ENCODE data around the gene CD79B. TPM values are rescaled to one million over a fixed set of nuclear protein-coding genes. Genes with fewer than 3 reads are reported as not detected.

The CD79B gene
- total RNA-seq, 1 experiment from 2014 or later, result not detected

DNA sequence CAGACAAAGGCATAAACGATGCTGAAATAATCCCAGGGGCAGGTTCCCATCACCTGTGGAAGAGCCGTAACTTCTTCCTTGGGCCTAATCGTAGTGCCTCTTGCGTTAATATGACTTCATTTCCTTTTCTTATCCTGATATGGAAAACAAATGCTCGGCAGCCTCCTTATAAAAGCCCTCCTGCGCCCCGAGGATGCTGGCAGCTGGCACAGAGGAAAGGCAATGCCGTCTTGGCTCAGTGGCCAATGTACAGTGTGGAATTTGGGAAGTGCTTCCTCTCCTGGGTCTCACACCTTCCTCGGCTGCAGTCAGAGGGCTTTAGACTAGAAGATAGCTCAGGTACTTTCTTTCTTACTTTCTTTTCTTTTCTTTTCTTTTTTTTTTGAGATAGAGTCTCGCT, 37.1 kb upstream of the CD79B start:
- Mint-ChIP-seq H3K4me1 (ENCODE audit: low read depth, unreplicated experiment) (peaks cover 10% of the 10 kb centered on the region), H3K27ac (ENCODE audit: unreplicated experiment) (no peak overlapping the region), H3K36me3 (ENCODE audit: insufficient read depth, unreplicated experiment) (no peaks in the 10 kb centered on the region), H3K27me3 (ENCODE audit: unreplicated experiment) (peaks cover 12% of the 10 kb centered on the region), H3K4me3 (ENCODE audit: low read depth, unreplicated experiment) (no peak overlapping the region), H3K9me3 (ENCODE audit: low read depth, unreplicated experiment) (no peaks in the 10 kb centered on the region)
- BruUV-seq (replicated peaks), result no TSS peak
- CTCF ChIA-PET, result no interaction called here
- TF ChIP-seq, protein P1, sequence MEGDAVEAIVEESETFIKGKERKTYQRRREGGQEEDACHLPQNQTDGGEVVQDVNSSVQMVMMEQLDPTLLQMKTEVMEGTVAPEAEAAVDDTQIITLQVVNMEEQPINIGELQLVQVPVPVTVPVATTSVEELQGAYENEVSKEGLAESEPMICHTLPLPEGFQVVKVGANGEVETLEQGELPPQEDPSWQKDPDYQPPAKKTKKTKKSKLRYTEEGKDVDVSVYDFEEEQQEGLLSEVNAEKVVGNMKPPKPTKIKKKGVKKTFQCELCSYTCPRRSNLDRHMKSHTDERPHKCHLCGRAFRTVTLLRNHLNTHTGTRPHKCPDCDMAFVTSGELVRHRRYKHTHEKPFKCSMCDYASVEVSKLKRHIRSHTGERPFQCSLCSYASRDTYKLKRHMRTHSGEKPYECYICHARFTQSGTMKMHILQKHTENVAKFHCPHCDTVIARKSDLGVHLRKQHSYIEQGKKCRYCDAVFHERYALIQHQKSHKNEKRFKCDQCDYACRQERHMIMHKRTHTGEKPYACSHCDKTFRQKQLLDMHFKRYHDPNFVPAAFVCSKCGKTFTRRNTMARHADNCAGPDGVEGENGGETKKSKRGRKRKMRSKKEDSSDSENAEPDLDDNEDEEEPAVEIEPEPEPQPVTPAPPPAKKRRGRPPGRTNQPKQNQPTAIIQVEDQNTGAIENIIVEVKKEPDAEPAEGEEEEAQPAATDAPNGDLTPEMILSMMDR (IDR thresholded peaks at IDR 0.05; ENCODE audit: unreplicated experiment), result no peak
- no peak for DNase-seq
- intact Hi-C loops (cut with micrococcal nuclease; ENCODE audit: unreplicated experiment), result no loop called here

DNA sequence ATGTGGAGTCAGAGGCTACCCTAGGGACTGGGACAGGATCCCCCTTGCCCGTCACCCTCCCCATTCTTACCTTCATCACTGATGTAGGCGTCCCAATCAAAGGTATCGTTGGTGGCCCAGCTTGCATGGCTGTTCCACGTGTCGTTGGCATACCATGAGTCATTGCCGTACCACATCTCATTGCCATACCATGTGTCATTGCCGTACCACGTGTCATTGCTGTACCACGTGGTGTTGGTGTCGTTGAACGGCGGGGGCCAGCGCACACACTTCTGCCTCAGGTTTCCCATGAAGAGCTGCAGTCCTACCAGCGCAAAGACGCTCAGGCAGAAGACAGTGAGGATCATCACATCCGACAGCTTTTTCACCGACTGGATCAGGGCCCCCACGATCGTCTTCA, 35.8 kb upstream of the CD79B start:
- Mint-ChIP-seq H3K4me1 (ENCODE audit: low read depth, unreplicated experiment) (no peaks in the 10 kb centered on the region), H3K9me3 (ENCODE audit: low read depth, unreplicated experiment) (no peaks in the 10 kb centered on the region), H3K36me3 (ENCODE audit: insufficient read depth, unreplicated experiment) (no peaks in the 10 kb centered on the region), H3K27me3 (ENCODE audit: unreplicated experiment) (peaks cover 19% of the 10 kb centered on the region), H3K27ac (ENCODE audit: unreplicated experiment) (no peak overlapping the region), H3K4me3 (ENCODE audit: low read depth, unreplicated experiment) (no peak overlapping the region)
- intact Hi-C loops (cut with micrococcal nuclease; ENCODE audit: unreplicated experiment), result no loop called here
- no peak for DNase-seq
- TF ChIP-seq, protein P1 (IDR thresholded peaks at IDR 0.05; ENCODE audit: unreplicated experiment), result no peak
- no TSS peak for BruUV-seq (replicated peaks)
- CTCF ChIA-PET, result interaction anchor here (0.6 kb wide), 1 partner anchor 805 kb away, joined by 3 read pairs; no protein-coding TSS in a partner anchor

DNA sequence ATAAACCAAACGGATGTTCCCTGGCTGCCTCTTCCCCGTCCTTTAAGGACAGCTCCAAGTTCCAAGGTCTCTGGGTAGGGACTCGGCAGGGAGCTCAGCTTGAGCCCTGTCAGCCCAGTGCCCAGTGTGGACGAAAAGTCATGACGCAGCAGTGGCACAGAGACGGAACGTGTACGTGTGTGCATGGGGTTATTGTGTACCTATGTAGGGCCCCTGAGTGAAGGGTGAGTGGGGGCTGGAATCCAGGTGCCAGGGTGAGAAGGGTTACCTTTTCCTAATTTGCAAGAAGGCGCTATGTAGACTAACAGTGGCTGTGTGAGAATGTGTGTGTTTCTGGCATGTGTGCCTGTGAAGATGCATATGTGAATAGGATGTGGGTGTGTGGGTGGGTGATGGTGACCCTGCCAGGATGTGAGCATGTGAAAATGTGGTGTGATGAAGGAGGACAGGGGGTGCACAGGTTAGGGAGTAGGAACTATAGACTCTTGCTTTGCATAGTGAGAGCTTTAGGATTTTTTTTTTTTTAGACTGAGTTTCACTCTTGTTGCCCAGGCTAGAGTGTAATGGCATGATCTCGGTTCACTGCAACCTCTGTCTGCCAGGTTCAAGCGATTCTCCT, 34.6 kb upstream of the CD79B start:
- no peak for DNase-seq
- CTCF ChIA-PET, result no interaction called here
- no peak overlapping the region for H3K4me3 Mint-ChIP-seq (ENCODE audit: low read depth, unreplicated experiment)
- no peaks in the 10 kb centered on the region for H3K36me3 Mint-ChIP-seq (ENCODE audit: insufficient read depth, unreplicated experiment)
- no peaks in the 10 kb centered on the region for H3K4me1 Mint-ChIP-seq (ENCODE audit: low read depth, unreplicated experiment)
- intact Hi-C loops (cut with micrococcal nuclease; ENCODE audit: unreplicated experiment), result no loop called here
- H3K27ac Mint-ChIP-seq (ENCODE audit: unreplicated experiment), result no peak overlapping the region
- no peaks in the 10 kb centered on the region for H3K9me3 Mint-ChIP-seq (ENCODE audit: low read depth, unreplicated experiment)
- peaks cover 26% of the 10 kb centered on the region for H3K27me3 Mint-ChIP-seq (ENCODE audit: unreplicated experiment)
- no TSS peak for BruUV-seq (replicated peaks)
- TF ChIP-seq, protein P1 (IDR thresholded peaks at IDR 0.05; ENCODE audit: unreplicated experiment), result no peak

DNA sequence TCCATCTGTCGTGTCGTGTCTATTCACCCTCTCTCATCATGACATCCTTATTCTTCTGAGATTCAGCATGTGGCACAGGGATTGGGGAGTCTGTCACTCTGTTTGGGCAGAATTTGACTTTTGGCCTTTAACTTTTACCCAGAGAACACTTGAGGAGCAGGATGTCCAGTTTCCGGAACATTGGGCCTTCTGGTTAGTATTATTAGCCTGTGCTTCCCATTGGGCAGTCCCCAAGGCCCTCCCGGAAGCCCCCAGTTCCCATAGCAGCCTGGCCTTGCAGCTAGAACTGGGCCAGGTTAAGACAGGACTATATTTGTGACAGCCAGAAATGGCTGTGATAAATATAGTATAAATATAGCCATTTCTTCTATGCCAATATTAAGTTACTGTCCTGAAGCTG, 31.0 kb upstream of the CD79B start:
- TF ChIP-seq, protein P1 (IDR thresholded peaks at IDR 0.05; ENCODE audit: unreplicated experiment), result no peak
- no peaks in the 10 kb centered on the region for H3K36me3 Mint-ChIP-seq (ENCODE audit: insufficient read depth, unreplicated experiment)
- no peaks in the 10 kb centered on the region for H3K9me3 Mint-ChIP-seq (ENCODE audit: low read depth, unreplicated experiment)
- CTCF ChIA-PET, result no interaction called here
- no peak overlapping the region for H3K27ac Mint-ChIP-seq (ENCODE audit: unreplicated experiment)
- no TSS peak for BruUV-seq (replicated peaks)
- no peaks in the 10 kb centered on the region for H3K4me1 Mint-ChIP-seq (ENCODE audit: low read depth, unreplicated experiment)
- intact Hi-C loops (cut with micrococcal nuclease; ENCODE audit: unreplicated experiment), result no loop called here
- H3K27me3 Mint-ChIP-seq (ENCODE audit: unreplicated experiment), result peaks cover 35% of the 10 kb centered on the region
- no peak for DNase-seq
- H3K4me3 Mint-ChIP-seq (ENCODE audit: low read depth, unreplicated experiment), result no peak overlapping the region
